WTC11 (cell line): Measurements from ENCODE around the gene ELFN2.

Experiments used
- CREB1 ChIP-seq: sonication (generic); formaldehyde crosslinking; IDR thresholded peaks from 2 replicates; pipeline ENCODE4 v1.8.0; 2023; ENCODE audit warnings: mild to moderate bottlenecking, missing genetic modification reagents
- CTCF ChIP-seq: fragments of 200-600 bp; IDR thresholded peaks from 2 replicates; pipeline ENCODE4 v1.8.0; 2022; ENCODE audit warnings: antibody characterized with exemption
- NFYB ChIP-seq: sonication (generic); formaldehyde crosslinking; conservative IDR thresholded peaks from 2 replicates; pipeline ENCODE4 v1.8.0; 2022; ENCODE audit warnings: low read depth, missing genetic modification reagents
- SP1 ChIP-seq: sonication (generic); formaldehyde crosslinking; conservative IDR thresholded peaks from 2 replicates; pipeline ENCODE4 v1.8.1; 2022; ENCODE audit warnings: missing genetic modification reagents
- USF1 ChIP-seq: sonication (generic); formaldehyde crosslinking; IDR thresholded peaks from 2 replicates; pipeline ENCODE4 v1.8.0; 2022; ENCODE audit warnings: mild to moderate bottlenecking, missing genetic modification reagents
- TF ChIP-seq, protein P1 (sequence below): fragments of 250-450 bp; sonication (Bioruptor Pico); IDR thresholded peaks from 2 replicates; pipeline ENCODE4 v1.9.0; 2021; ENCODE audit warnings: moderate library complexity, mild to moderate bottlenecking, inconsistent platforms, borderline replicate concordance

GRCh38 chr22:37356922-37357321 lies 70.4 kb downstream of the ELFN2 start:
- TF ChIP-seq CTCF (no peak), USF1 (no peak), SP1 (CRISPR knock-in tag) (no peak), CREB1 (no peak), NFYB (CRISPR knock-in tag) (no peak)
- TF ChIP-seq, protein P1, sequence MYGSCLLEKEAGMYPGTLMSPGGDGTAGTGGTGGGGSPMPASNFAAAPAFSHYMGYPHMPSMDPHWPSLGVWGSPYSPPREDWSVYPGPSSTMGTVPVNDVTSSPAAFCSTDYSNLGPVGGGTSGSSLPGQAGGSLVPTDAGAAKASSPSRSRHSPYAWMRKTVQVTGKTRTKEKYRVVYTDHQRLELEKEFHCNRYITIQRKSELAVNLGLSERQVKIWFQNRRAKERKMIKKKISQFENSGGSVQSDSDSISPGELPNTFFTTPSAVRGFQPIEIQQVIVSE (CRISPR knock-in tag): no peak
